H1 (cell line): ENCODE results near the gene UFC1. TPM values are rescaled to one million over a fixed set of nuclear protein-coding genes. Genes with fewer than 3 reads are reported as not detected.

Experiments used
- CTCF ChIA-PET: fragments of 300-600 bp; sonication (Branson Sonifier 250); formaldehyde crosslinking; loops from one replicate; lab custom pipeline; 2021; ENCODE audit not compliant: partially characterized antibody; lab: Charles Lee
- POLR2A ChIA-PET: fragments of 300-600 bp; sonication (Branson Sonifier 250); formaldehyde crosslinking; loops from one replicate; lab custom pipeline; 2021; ENCODE audit warnings: inconsistent platforms; ENCODE audit not compliant: partially characterized antibody; lab: Charles Lee
- DNase-seq, 2 experiments: peaks; one replicate each; pipeline versions ENCODE4 v3.0.0 to v3.0.0-alpha.2; 2010 to 2022; ENCODE audit warnings: low spot score in 2 of 2, low read depth in 1 of 2, mixed read lengths in 1 of 2
- FAIRE-seq: peaks from 2 replicates; lab custom pipeline; 2011; peaks lifted over from hg19 to GRCh38; lab: Jason Lieb, UNC
- H2AFZ ChIP-seq: 2 replicates; pipeline ENCODE4 v1.8.1; 2012; ENCODE audit warnings: low read length, inconsistent platforms
- H2AK5ac ChIP-seq: 2 replicates; pipeline ENCODE4 v1.6.1; 2013; ENCODE audit warnings: low read depth, low read length
- H2BK120ac ChIP-seq: replicated peaks from 2 replicates; pipeline ENCODE3; 2013; ENCODE audit warnings: low read depth, low read length, inconsistent platforms
- H2BK12ac ChIP-seq: 2 replicates; pipeline ENCODE4 v1.6.1; 2013; ENCODE audit warnings: low read depth, low read length
- H2BK15ac ChIP-seq: 2 replicates; pipeline ENCODE4 v1.6.1; 2013; ENCODE audit warnings: low read length
- H2BK20ac ChIP-seq: 2 replicates; pipeline ENCODE4 v1.6.1; 2013; ENCODE audit warnings: low read length
- H2BK5ac ChIP-seq: 2 replicates; pipeline ENCODE4 v1.6.1; 2013; ENCODE audit warnings: low read depth, low read length
- H3K14ac ChIP-seq: 2 replicates; pipeline ENCODE4 v1.6.1; 2013; ENCODE audit warnings: inconsistent platforms; ENCODE audit not compliant: insufficient read length
- H3K18ac ChIP-seq: 2 replicates; pipeline ENCODE4 v1.6.1; 2013; ENCODE audit warnings: low read length; ENCODE audit errors: extremely low read depth
- H3K23ac ChIP-seq: 2 replicates; pipeline ENCODE4 v1.6.1; 2013; ENCODE audit warnings: inconsistent platforms; ENCODE audit not compliant: insufficient read length
- H3K23me2 ChIP-seq: 2 replicates; pipeline ENCODE4 v1.6.1; 2013; ENCODE audit warnings: low read depth, low read length
- H3K27ac ChIP-seq: 2 replicates; pipeline ENCODE4 v1.6.1; 2011; ENCODE audit warnings: low read depth, low read length, inconsistent platforms
- H3K27me3 ChIP-seq, 4 experiments: replicated peaks in 1 of 4; 1 replicate in 1 of 4; 2 replicates in 3 of 4; pipeline versions ENCODE4 v1.6.1 to v1.8.1; 2011 to 2013; ENCODE audit warnings: low read length in 3 of 4, mild to moderate bottlenecking in 3 of 4, inconsistent platforms in 2 of 4, mixed read lengths in 2 of 4, moderate library complexity in 1 of 4; ENCODE audit not compliant: control insufficient read depth in 3 of 4, insufficient read depth in 3 of 4; ENCODE audit errors: extremely low read depth in 1 of 4
- H3K36me3 ChIP-seq, 4 experiments: 2 replicates each; pipeline versions ENCODE4 v1.6.1 to v1.8.1; 2011 to 2013; ENCODE audit warnings: mild to moderate bottlenecking in 4 of 4, low read length in 3 of 4, moderate library complexity in 2 of 4, control low read depth in 1 of 4, inconsistent platforms in 1 of 4; ENCODE audit not compliant: insufficient read depth in 4 of 4, control insufficient read depth in 2 of 4
- H3K4ac ChIP-seq: replicated peaks from 2 replicates; pipeline ENCODE3; 2013; ENCODE audit warnings: low read length, low read depth, mixed read lengths, inconsistent platforms; ENCODE audit not compliant: insufficient read length
- H3K4me1 ChIP-seq, 4 experiments: replicated peaks in 1 of 4; 1 replicate in 1 of 4; 2 replicates in 3 of 4; pipeline versions ENCODE4 v1.6.1 to v1.8.1; 2011 to 2013; ENCODE audit warnings: low read length in 3 of 4, inconsistent platforms in 2 of 4, mixed read lengths in 1 of 4; ENCODE audit not compliant: insufficient read depth in 4 of 4, control insufficient read depth in 3 of 4
- H3K4me2 ChIP-seq, 2 experiments: 2 replicates each; pipeline versions ENCODE4 v1.6.1 to v1.8.1; 2011 to 2013; ENCODE audit warnings: low read depth in 2 of 2, low read length in 2 of 2, control low read depth in 1 of 2, inconsistent platforms in 1 of 2, mild to moderate bottlenecking in 1 of 2; ENCODE audit not compliant: insufficient read depth in 1 of 2
- H3K4me3 ChIP-seq, 4 experiments: fragments of 200-600, 300-600 bp in 1 of 4; sonication (generic), shearing (Covaris generic), sonication (Bioruptor Twin) in 1 of 4; 2 replicates each; pipeline versions ENCODE4 v1.5.1 to v1.8.1; 2011 to 2016; ENCODE audit warnings: low read length in 4 of 4, low read depth in 3 of 4, control low read depth in 2 of 4, inconsistent platforms in 2 of 4, mild to moderate bottlenecking in 2 of 4, mixed read lengths in 1 of 4, moderate library complexity in 1 of 4; ENCODE audit not compliant: insufficient read depth in 2 of 4; ENCODE audit errors: extremely low read depth in 1 of 4
- H3K56ac ChIP-seq: replicated peaks from 2 replicates; pipeline ENCODE3; 2013; ENCODE audit warnings: low read depth, mild to moderate bottlenecking, mixed read lengths, low read length, inconsistent platforms; ENCODE audit not compliant: insufficient read length
- H3K79me1 ChIP-seq: 2 replicates; pipeline ENCODE4 v1.6.1; 2013; ENCODE audit warnings: low read depth, low read length, control low read depth
- H3K79me2 ChIP-seq, 2 experiments: 2 replicates each; pipeline versions ENCODE4 v1.6.1 to v1.8.1; 2012 to 2013; ENCODE audit warnings: low read length in 2 of 2, mild to moderate bottlenecking in 2 of 2, inconsistent platforms in 1 of 2; ENCODE audit not compliant: insufficient read depth in 2 of 2, control insufficient read depth in 1 of 2
- H3K9ac ChIP-seq, 4 experiments: replicated peaks in 1 of 4; 1 replicate in 1 of 4; 2 replicates in 3 of 4; pipeline versions ENCODE4 v1.6.1 to v1.8.1; 2011 to 2013; ENCODE audit warnings: low read depth in 3 of 4, low read length in 3 of 4, control low read depth in 2 of 4, mild to moderate bottlenecking in 2 of 4, moderate library complexity in 2 of 4, inconsistent platforms in 1 of 4; ENCODE audit errors: extremely low read depth in 1 of 4
- H3K9me3 ChIP-seq, 2 experiments: 2 replicates each; pipeline versions ENCODE4 v1.6.1 to v1.8.1; 2012 to 2013; ENCODE audit warnings: mild to moderate bottlenecking in 2 of 2, moderate library complexity in 2 of 2, control low read depth in 1 of 2, inconsistent platforms in 1 of 2, low read depth in 1 of 2, low read length in 1 of 2, mixed read lengths in 1 of 2; ENCODE audit not compliant: insufficient read depth in 2 of 2
- H4K20me1 ChIP-seq, 2 experiments: replicated peaks in 1 of 2; 2 replicates each; pipeline versions ENCODE3 to v1.8.1; 2011 to 2013; ENCODE audit warnings: inconsistent platforms in 2 of 2, low read length in 2 of 2, mild to moderate bottlenecking in 1 of 2; ENCODE audit not compliant: insufficient read depth in 2 of 2, control insufficient read depth in 1 of 2
- H4K5ac ChIP-seq: 2 replicates; pipeline ENCODE4 v1.6.1; 2013; ENCODE audit warnings: low read length, low read depth, mixed read lengths, inconsistent platforms; ENCODE audit not compliant: insufficient read length
- H4K8ac ChIP-seq: 2 replicates; pipeline ENCODE4 v1.8.0; 2013; ENCODE audit warnings: mild to moderate bottlenecking, moderate library complexity, low read length, inconsistent platforms; ENCODE audit not compliant: insufficient read depth; ENCODE audit errors: extremely low read depth
- H4K91ac ChIP-seq: replicated peaks from 2 replicates; pipeline ENCODE3; 2013; ENCODE audit warnings: low read length, mixed read lengths, inconsistent platforms; ENCODE audit not compliant: insufficient read length
- GABPA ChIP-seq: IDR thresholded peaks from 2 replicates; pipeline ENCODE4 v1.6.1; 2011; ENCODE audit warnings: mild to moderate bottlenecking, low read length, moderate library complexity, borderline replicate concordance; ENCODE audit not compliant: insufficient read depth
- SRF ChIP-seq: IDR thresholded peaks from 2 replicates; pipeline ENCODE4 v1.6.1; 2011; ENCODE audit warnings: mild to moderate bottlenecking, low read depth, low read length, moderate library complexity
- TAF1 ChIP-seq: IDR thresholded peaks from 2 replicates; pipeline ENCODE4 v1.6.1; 2011; ENCODE audit warnings: mild to moderate bottlenecking, low read depth, low read length
- TBP ChIP-seq: IDR thresholded peaks from 2 replicates; pipeline ENCODE4 v1.6.1; 2011; ENCODE audit warnings: low read depth, low read length, improper control_type of control experiment
- WGBS, 2 experiments: shearing (Covaris generic) in 1 of 2; methylation state at CpG; one replicate each; pipeline versions ENCODE4 v1.1.6 to v1.1.7; 2013 to 2015; ENCODE audit warnings: low lambda C conversion rate in 2 of 2, mixed read lengths in 2 of 2, inconsistent platforms in 1 of 2, low coverage in 1 of 2, missing lambda C conversion rate in 1 of 2; ENCODE audit not compliant: insufficient replicate concordance in 2 of 2, insufficient coverage in 1 of 2, insufficient read length in 1 of 2; ENCODE audit errors: extremely low coverage in 1 of 2, missing lambda C conversion rate in 1 of 2; 5-methylcytosine and 5-hydroxymethylcytosine counted together
- polyA plus RNA-seq, 7 experiments: library from polyadenylated mRNA; depleted of rRNA in 3 of 7; stranded (reverse) in 5 of 7; unstranded in 2 of 7; fragments of >200 nt in 5 of 7; fragments of 200-250 nt in 2 of 7; gene quantifications; 1 replicate in 5 of 7; 2 replicates in 1 of 7; 4 replicates in 1 of 7; pipeline versions ENCODE4 v1.2.1 to v1.2.3, GENCODE V29; 2011 to 2013; ENCODE audit warnings: missing spikeins in 2 of 7, mixed read lengths in 2 of 7
- total RNA-seq: library from RNA; stranded (reverse); fragmentation: NEBNext Ultra II Directional; extraction: Animal tissue kit (Norgen Biotek cat#: 25700); gene quantifications from 2 replicates; pipeline ENCODE4 v1.2.1, GENCODE V29; 2021

UFC1 gene
- total and polyA plus RNA-seq, 2 of the 8 experiments (the other 6 are each of a cell fraction or from before 2014, with no cell fraction given), result 67.8 to 102 TPM

- WGBS, 2 experiments, result 82% methylated on average over 11 of the region's 11 CpGs; no CpG with 5 or more reads in 1 of the 2 experiments
- H3K27ac ChIP-seq, result no peak overlapping the region
- H3K9ac ChIP-seq, result peak overlapping the region in 1 of 4 experiments; percentile 11; a peak in 1 of 7 replicates
- no peak overlapping the region for H3K23ac ChIP-seq
- H3K23me2 ChIP-seq, result peaks cover 12% of the 10 kb centered on the region
- no peaks in the 10 kb centered on the region for H4K20me1 ChIP-seq
- TF ChIP-seq TAF1 (no peak), SRF (no peak), TBP (no peak), GABPA (no peak)
- no peaks in the 10 kb centered on the region for H3K9me3 ChIP-seq
- H2BK15ac ChIP-seq, result peak overlapping the region; percentile 12; the same call in 1 of the 2 replicates
- H4K8ac ChIP-seq, result no peak overlapping the region
- H3K4me2 ChIP-seq, result peak overlapping the region; percentile 67 to 80
- H4K5ac ChIP-seq, result no peak overlapping the region
- peak overlapping the region; percentile 5 to 51 (median 44); a peak in 7 of 8 replicates for H3K4me3 ChIP-seq
- no peak overlapping the region for H2AFZ ChIP-seq
- FAIRE-seq (no peak), DNase-seq (no peak)
- H4K91ac ChIP-seq, result peak overlapping the region; percentile 15
- peaks cover 23 to 54% (median 48%) of the 10 kb centered on the region in 4 experiments for H3K4me1 ChIP-seq
- ChIA-PET POLR2A (interaction anchor here (0.6 to 2.3 kb wide), 15 partner anchors 9 to 210 kb away, joined by 3 to 13 read pairs (median 4); partner anchors contain the start of genes APOA2, B4GALT3, PPOX and SDHC), CTCF (interaction anchor here (0.9 to 17.6 kb wide), 13 partner anchors 9 to 95 kb away, joined by 3 to 427 read pairs (median 5); partner anchors contain the start of genes APOA2, B4GALT3, FCER1G and PCP4L1)
- H2BK12ac ChIP-seq, result peak overlapping the region; percentile 5; the same call in 1 of the 2 replicates
- H3K27me3 ChIP-seq, result no peaks in the 10 kb centered on the region
- H3K79me1 ChIP-seq, result peaks cover 6% of the 10 kb centered on the region; the same call in 1 of the 2 replicates
- no peak overlapping the region for H3K14ac ChIP-seq
- H2BK20ac ChIP-seq, result 0 out of 2 replicates have a peak overlapping the region, but pooled peaks have one; percentile 82
- peak overlapping the region; percentile 54; the same call in 1 of the 2 replicates for H2AK5ac ChIP-seq
- peak overlapping the region; percentile 75; the same call in 1 of the 2 replicates for H3K18ac ChIP-seq
- peaks cover 0 to 7% of the 10 kb centered on the region in 2 experiments; a peak in 2 of 4 replicates for H3K79me2 ChIP-seq
- no peak overlapping the region for H3K56ac ChIP-seq
- H2BK120ac ChIP-seq, result no peak overlapping the region
- peaks cover 0 to 3% (median 2%) of the 10 kb centered on the region in 4 experiments; a peak in 3 of 8 replicates for H3K36me3 ChIP-seq
- peak overlapping the region; percentile 63 for H3K4ac ChIP-seq
- H2BK5ac ChIP-seq, result peak overlapping the region; percentile 67; the same call in 1 of the 2 replicates
Measured at GRCh38 chr1:161197560-161198193, 43.9 kb downstream of the UFC1 start.
